ENCODE data around the gene ADARB1.
A peak's percentile ranks its signal among the peaks of the same experiment; 100 is the strongest.

Gene ADARB1

DNA sequence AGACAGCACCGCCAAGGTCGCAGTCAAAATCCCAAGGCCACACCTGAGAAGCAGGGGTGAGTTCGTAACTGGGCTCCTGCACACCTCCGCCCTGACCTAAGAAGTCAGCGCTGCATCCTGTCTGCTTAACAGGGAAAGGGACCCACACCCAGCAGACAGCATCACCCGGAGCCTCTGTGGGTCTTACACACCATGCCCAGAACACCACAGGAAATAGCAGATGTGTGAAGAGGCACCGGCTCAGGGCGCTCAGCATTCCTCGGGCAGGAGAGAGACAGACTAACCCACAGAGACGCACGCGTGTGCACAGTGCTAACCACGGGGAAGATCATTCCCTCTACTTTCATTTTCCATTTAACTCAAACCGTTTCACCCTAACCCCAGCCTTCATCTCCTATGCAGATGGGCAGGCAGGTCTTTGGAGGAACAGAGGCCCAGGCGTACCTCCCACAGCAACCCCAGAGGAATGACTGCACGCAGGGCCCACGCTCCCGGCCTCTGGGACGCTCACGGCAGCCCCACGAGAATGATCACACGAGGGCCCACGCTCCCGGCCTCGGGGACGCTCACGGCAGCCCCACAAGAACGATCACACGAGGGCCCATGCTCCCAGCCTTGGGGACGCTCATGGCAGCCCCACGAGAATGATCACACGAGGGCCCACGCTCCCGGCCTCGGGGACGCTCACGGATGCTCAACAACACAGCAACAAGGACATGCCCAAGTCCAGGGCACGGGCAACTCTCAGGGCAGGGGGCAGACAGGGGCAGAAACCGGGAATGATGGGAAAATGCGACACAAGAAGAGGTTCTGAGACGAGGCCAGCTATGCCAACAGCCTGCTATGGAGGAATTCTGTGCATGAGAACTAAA lies 192.4 kb downstream of the ADARB1 start:
- Mint-ChIP-seq H3K36me3 (no peaks in the 10 kb centered on the region), H3K4me1 (ENCODE audit: low read depth) (peaks cover 18% of the 10 kb centered on the region), H3K9me3 (ENCODE audit: low read depth) (no peaks in the 10 kb centered on the region), H3K27ac (peak overlapping the region; percentile 54), H3K4me3 (peak overlapping the region; percentile 20), H3K27me3 (no peaks in the 10 kb centered on the region)

DNA sequence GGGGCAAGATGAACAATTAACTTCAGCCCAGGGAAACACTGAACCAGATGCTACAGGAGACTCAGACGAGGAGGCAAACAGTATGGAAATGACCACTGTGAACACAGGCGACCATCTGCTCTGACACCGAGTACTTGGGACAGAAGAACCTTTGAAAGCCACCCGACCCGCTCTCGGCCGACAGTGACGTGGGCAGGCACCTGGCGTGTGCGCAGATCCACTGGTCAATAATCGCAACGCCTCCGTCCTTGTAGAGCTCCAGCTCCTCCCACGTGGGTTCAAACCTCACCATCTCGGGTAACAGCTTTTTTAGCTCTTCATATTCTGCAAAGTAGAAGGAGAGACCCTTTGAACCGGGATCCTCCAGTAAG lies 193.0 kb downstream of the ADARB1 start:
- no peak overlapping the region for H3K27ac Mint-ChIP-seq
- no peaks in the 10 kb centered on the region for H3K27me3 Mint-ChIP-seq
- no peaks in the 10 kb centered on the region for H3K9me3 Mint-ChIP-seq (ENCODE audit: low read depth)
- H3K36me3 Mint-ChIP-seq: no peaks in the 10 kb centered on the region
- H3K4me1 Mint-ChIP-seq (ENCODE audit: low read depth): peaks cover 18% of the 10 kb centered on the region
- no peak overlapping the region for H3K4me3 Mint-ChIP-seq

DNA sequence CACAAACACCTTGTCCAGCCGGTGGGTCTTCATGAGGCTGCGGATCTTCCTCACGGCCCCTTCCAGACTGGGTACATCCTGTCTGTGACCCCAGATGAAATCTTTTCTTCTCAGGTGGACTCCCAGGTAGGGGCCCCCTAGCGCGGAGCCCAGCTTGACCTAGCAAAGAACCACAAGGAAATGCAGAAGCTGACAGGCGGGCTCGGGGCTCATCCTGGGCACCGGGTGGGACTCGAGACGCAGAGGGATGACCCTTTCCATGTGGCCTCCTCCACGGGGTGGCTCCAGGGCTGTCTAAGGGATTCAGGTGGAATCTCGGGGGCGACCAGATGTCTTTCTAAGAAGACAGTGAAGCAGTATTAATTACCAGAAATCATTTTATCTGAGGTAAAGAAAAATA lies 195.5 kb downstream of the ADARB1 start:
- Mint-ChIP-seq H3K36me3 (no peaks in the 10 kb centered on the region), H3K27ac (no peak overlapping the region), H3K9me3 (ENCODE audit: low read depth) (no peaks in the 10 kb centered on the region), H3K4me1 (ENCODE audit: low read depth) (peaks cover 18% of the 10 kb centered on the region), H3K27me3 (no peaks in the 10 kb centered on the region), H3K4me3 (no peak overlapping the region)

DNA sequence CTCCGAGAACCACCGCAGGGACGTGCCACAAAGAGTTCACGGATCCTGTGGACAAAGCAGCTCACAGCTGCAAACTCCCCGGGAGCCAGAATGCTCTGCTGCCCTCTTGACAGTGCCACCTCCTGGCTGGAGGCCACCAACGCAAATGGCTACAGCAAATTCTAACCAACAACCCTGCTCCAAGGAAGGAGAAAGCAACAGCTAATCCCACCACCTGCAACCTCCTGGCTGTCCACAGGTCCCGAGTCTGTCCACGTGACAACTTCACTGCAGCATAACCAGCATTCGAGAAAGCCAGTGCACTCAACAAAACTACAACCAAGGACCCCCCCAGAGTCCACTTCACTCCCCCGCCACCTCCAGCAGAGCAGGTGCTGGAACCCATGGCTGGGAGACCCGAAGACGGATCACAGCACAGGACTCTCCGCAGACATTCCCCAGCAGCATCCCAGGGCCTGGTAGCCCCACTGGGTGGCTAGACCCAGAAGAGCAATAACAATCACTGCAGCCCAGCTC lies 196.0 kb downstream of the ADARB1 start:
- Mint-ChIP-seq H3K4me3 (no peak overlapping the region), H3K27me3 (no peaks in the 10 kb centered on the region), H3K4me1 (ENCODE audit: low read depth) (peaks cover 18% of the 10 kb centered on the region), H3K9me3 (ENCODE audit: low read depth) (no peaks in the 10 kb centered on the region), H3K36me3 (no peaks in the 10 kb centered on the region), H3K27ac (no peak overlapping the region)
